ENCODE results near the gene UPP1. TPM values are rescaled to one million over a fixed set of nuclear protein-coding genes. Genes with fewer than 3 reads are reported as not detected.
A peak's percentile ranks its signal among the peaks of the same experiment; 100 is the strongest.

UPP1 gene
- 100 to 1,000 TPM; 115 to 121 TPM for total RNA-seq

- peaks cover 38% of the 10 kb centered on the region for H3K36me3 Mint-ChIP-seq
Observed at GRCh38 chr7:48089046-48090003, at the start of gene UPP1. Gene UPP1, plus strand, starts transcription at chr7:48089265. Its CDS starts 5,519 bp downstream, at chr7:48094784.

GRCh38 chr7:48040944-48041652, 48.0 kb upstream of the UPP1 start:
- Mint-ChIP-seq H3K4me1 (ENCODE audit: low read depth) (peaks cover 40% of the 10 kb centered on the region), H3K4me3 (no peak overlapping the region), H3K36me3 (no peaks in the 10 kb centered on the region), H3K9me3 (no peaks in the 10 kb centered on the region), H3K27me3 (peaks cover 8% of the 10 kb centered on the region), H3K27ac (peak overlapping the region; percentile 73)
- intact Hi-C loops (cut with micrococcal nuclease), result loop anchor here (1.0 kb wide), 2 partner anchors 44 to 56 kb away; no protein-coding TSS in a partner anchor
- CTCF ChIA-PET, result interaction anchor here (0.6 to 1.4 kb wide), 3 partner anchors 44 to 69 kb away, joined by 3 to 4 read pairs (median 3); no protein-coding TSS in a partner anchor
- DNase-seq, result no peak
- POLR2A ChIA-PET, result interaction anchor here (0.8 to 1.4 kb wide), 3 partner anchors 41 to 47 kb away, joined by 3 to 4 read pairs (median 3); no protein-coding TSS in a partner anchor

More at GRCh38 chr7:48089046-48090003, at the start of gene UPP1:
- ChIA-PET CTCF (interaction anchor here (0.8 to 3.5 kb wide), 6 partner anchors 20 to 144 kb away, joined by 3 to 22 read pairs (median 3); no protein-coding TSS in a partner anchor), POLR2A (interaction anchor here (0.7 to 4.2 kb wide), 9 partner anchors 7 to 97 kb away, joined by 3 to 22 read pairs (median 4); no protein-coding TSS in a partner anchor)
- H3K27ac Mint-ChIP-seq, result peak within 1 kb of the TSS; percentile 91
- no peaks in the 10 kb centered on the region for H3K27me3 Mint-ChIP-seq
- intact Hi-C loops (cut with micrococcal nuclease), result loop anchor here (1.0 kb wide), 1 partner anchor 54 kb away; the partner anchor contains the start of gene C7orf57
- H3K9me3 Mint-ChIP-seq, result no peaks in the 10 kb centered on the region
- peak; percentile 95 for DNase-seq
- peaks cover 77% of the 10 kb centered on the region for H3K4me1 Mint-ChIP-seq (ENCODE audit: low read depth)
- H3K4me3 Mint-ChIP-seq, result peak within 1 kb of the TSS; percentile 83

DNA sequence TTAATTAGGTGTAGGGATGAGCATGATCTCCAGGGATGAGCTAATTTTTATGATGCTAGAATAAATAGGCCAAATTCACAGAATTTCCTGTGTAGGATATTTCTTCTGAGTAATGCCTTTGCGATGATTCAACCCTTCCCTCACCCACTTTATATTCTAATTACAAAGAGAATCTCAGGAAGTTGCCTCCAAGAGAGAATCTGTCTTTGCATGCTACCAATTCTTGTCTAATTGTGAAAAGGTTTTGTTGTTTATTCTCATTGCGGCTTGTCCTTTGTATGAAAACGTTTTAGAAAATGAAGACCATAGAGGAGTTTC, 47.5 kb upstream of the UPP1 start:
- CTCF ChIA-PET, result interaction anchor here (0.6 to 1.4 kb wide), 3 partner anchors 43 to 69 kb away, joined by 3 to 4 read pairs (median 3); no protein-coding TSS in a partner anchor
- Mint-ChIP-seq H3K4me3 (no peak overlapping the region), H3K4me1 (ENCODE audit: low read depth) (peaks cover 42% of the 10 kb centered on the region), H3K27ac (peak overlapping the region; percentile 73), H3K36me3 (no peaks in the 10 kb centered on the region), H3K27me3 (peaks cover 3% of the 10 kb centered on the region), H3K9me3 (no peaks in the 10 kb centered on the region)
- POLR2A ChIA-PET, result interaction anchor here (0.8 to 1.4 kb wide), 3 partner anchors 41 to 47 kb away, joined by 3 to 4 read pairs (median 3); no protein-coding TSS in a partner anchor
- no peak for DNase-seq
- intact Hi-C loops (cut with micrococcal nuclease), result loop anchor here (1.0 kb wide), 2 partner anchors 44 to 56 kb away; no protein-coding TSS in a partner anchor

DNA sequence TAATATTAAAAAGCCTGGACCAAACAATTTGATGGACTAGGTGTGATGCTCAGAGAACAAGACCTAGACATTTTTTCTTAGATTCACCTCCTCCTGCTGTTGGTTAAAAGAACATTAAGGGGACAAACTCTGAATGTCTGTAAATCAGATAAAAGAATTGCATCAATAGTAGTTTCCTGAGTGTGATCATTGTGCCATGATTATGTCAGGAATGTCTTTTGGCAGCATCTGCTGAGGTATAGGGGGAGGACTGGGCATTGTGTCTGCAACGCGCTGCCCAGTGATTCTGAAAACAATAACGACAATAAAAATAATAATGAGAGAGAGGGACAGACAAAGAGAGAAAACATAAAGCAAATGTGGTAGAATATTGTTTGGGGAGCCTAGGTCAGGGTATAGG, 46.8 kb upstream of the UPP1 start:
- intact Hi-C loops (cut with micrococcal nuclease), result no loop called here
- DNase-seq, result no peak
- H3K27me3 Mint-ChIP-seq, result no peaks in the 10 kb centered on the region
- H3K4me1 Mint-ChIP-seq (ENCODE audit: low read depth), result peaks cover 42% of the 10 kb centered on the region
- ChIA-PET CTCF (interaction anchor here (1.4 kb wide), 1 partner anchor 53 kb away, joined by 4 read pairs; no protein-coding TSS in a partner anchor), POLR2A (interaction anchor here (0.8 to 1.1 kb wide), 2 partner anchors 43 to 46 kb away, joined by 3 to 4 read pairs; no protein-coding TSS in a partner anchor)
- no peak overlapping the region for H3K4me3 Mint-ChIP-seq
- peak overlapping the region; percentile 73 for H3K27ac Mint-ChIP-seq
- H3K36me3 Mint-ChIP-seq, result no peaks in the 10 kb centered on the region
- H3K9me3 Mint-ChIP-seq, result no peaks in the 10 kb centered on the region

DNA sequence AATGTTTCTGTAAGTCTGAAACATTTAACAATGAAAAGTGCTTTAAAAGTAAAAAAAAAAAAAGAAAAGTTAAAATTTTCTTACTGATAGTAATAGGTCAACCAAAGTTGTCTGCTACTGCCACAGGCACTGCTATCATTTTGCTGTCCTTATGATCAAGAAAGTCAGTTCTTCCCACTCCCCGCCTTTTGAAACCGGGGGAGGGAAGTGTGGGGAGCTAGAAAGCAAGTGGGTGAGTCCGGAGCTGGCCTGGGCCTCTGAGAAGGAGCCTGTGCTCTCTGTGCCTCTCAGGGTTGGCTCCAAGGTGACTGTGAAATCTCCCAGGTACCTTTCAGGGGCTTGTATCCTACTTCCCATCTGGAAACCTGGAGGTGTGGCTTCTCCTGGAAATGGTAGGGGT, 46.4 kb upstream of the UPP1 start:
- H3K27ac Mint-ChIP-seq, result no peak overlapping the region
- DNase-seq, result peak; percentile 24
- H3K36me3 Mint-ChIP-seq, result no peaks in the 10 kb centered on the region
- no peak overlapping the region for H3K4me3 Mint-ChIP-seq
- H3K27me3 Mint-ChIP-seq, result no peaks in the 10 kb centered on the region
- POLR2A ChIA-PET, result interaction anchor here (0.8 to 1.1 kb wide), 2 partner anchors 42 to 46 kb away, joined by 3 to 4 read pairs; no protein-coding TSS in a partner anchor
- H3K9me3 Mint-ChIP-seq, result no peaks in the 10 kb centered on the region
- intact Hi-C loops (cut with micrococcal nuclease), result no loop called here
- peaks cover 42% of the 10 kb centered on the region for H3K4me1 Mint-ChIP-seq (ENCODE audit: low read depth)
- CTCF ChIA-PET, result interaction anchor here (1.0 kb wide), 1 partner anchor 51 kb away, joined by 3 read pairs; no protein-coding TSS in a partner anchor

- ChIA-PET CTCF (interaction anchor here (1.9 kb wide), 1 partner anchor 53 kb away, joined by 5 read pairs; no protein-coding TSS in a partner anchor), POLR2A (no interaction called here)
- Mint-ChIP-seq H3K4me1 (ENCODE audit: low read depth) (peaks cover 42% of the 10 kb centered on the region), H3K4me3 (no peak overlapping the region), H3K36me3 (no peaks in the 10 kb centered on the region), H3K9me3 (no peaks in the 10 kb centered on the region), H3K27me3 (no peaks in the 10 kb centered on the region), H3K27ac (no peak overlapping the region)
- DNase-seq, result no peak
- intact Hi-C loops (cut with micrococcal nuclease), result no loop called here
Observed at GRCh38 chr7:48045195-48045765, 43.8 kb upstream of the UPP1 start.

- CTCF ChIA-PET, result no interaction called here
- Mint-ChIP-seq H3K36me3 (no peaks in the 10 kb centered on the region), H3K9me3 (no peaks in the 10 kb centered on the region), H3K4me3 (no peak overlapping the region), H3K4me1 (ENCODE audit: low read depth) (peaks cover 33% of the 10 kb centered on the region), H3K27me3 (no peaks in the 10 kb centered on the region), H3K27ac (no peak overlapping the region)
- POLR2A ChIA-PET, result no interaction called here
- DNase-seq, result peak; percentile 35
- intact Hi-C loops (cut with micrococcal nuclease), result no loop called here
Observed at GRCh38 chr7:48046458-48046857, 42.6 kb upstream of the UPP1 start.

- H3K4me3 Mint-ChIP-seq, result no peak overlapping the region
- peaks cover 26% of the 10 kb centered on the region for H3K4me1 Mint-ChIP-seq (ENCODE audit: low read depth)
- CTCF ChIA-PET, result interaction anchor here (0.9 kb wide), 1 partner anchor 62 kb away, joined by 3 read pairs; no protein-coding TSS in a partner anchor
- H3K27ac Mint-ChIP-seq, result no peak overlapping the region
- H3K27me3 Mint-ChIP-seq, result no peaks in the 10 kb centered on the region
- intact Hi-C loops (cut with micrococcal nuclease), result no loop called here
- no peaks in the 10 kb centered on the region for H3K9me3 Mint-ChIP-seq
- POLR2A ChIA-PET, result no interaction called here
- no peak for DNase-seq
- H3K36me3 Mint-ChIP-seq, result no peaks in the 10 kb centered on the region
Observed at GRCh38 chr7:48048113-48048512, 41.0 kb upstream of the UPP1 start.

GRCh38 chr7:48049850-48050249, 39.2 kb upstream of the UPP1 start:
- Mint-ChIP-seq H3K27me3 (no peaks in the 10 kb centered on the region), H3K9me3 (no peaks in the 10 kb centered on the region), H3K4me1 (ENCODE audit: low read depth) (peaks cover 24% of the 10 kb centered on the region), H3K36me3 (no peaks in the 10 kb centered on the region), H3K27ac (no peak overlapping the region), H3K4me3 (no peak overlapping the region)
- intact Hi-C loops (cut with micrococcal nuclease), result no loop called here
- POLR2A ChIA-PET, result interaction anchor here (1.0 kb wide), 1 partner anchor 37 kb away, joined by 3 read pairs; no protein-coding TSS in a partner anchor
- CTCF ChIA-PET, result no interaction called here
- DNase-seq, result no peak

GRCh38 chr7:48052748-48053147, 36.3 kb upstream of the UPP1 start:
- intact Hi-C loops (cut with micrococcal nuclease), result loop anchor here (1.0 kb wide), 1 partner anchor 33 kb away; no protein-coding TSS in a partner anchor
- H3K27me3 Mint-ChIP-seq, result no peaks in the 10 kb centered on the region
- ChIA-PET POLR2A (interaction anchor here (1.5 kb wide), 1 partner anchor 35 kb away, joined by 3 read pairs; no protein-coding TSS in a partner anchor), CTCF (interaction anchor here (1.1 to 1.8 kb wide), 3 partner anchors 36 to 61 kb away, joined by 3 to 7 read pairs (median 5); partner anchors contain the start of gene UPP1)
- H3K4me3 Mint-ChIP-seq, result no peak overlapping the region
- peaks cover 11% of the 10 kb centered on the region for H3K4me1 Mint-ChIP-seq (ENCODE audit: low read depth)
- DNase-seq, result peak; percentile 39
- peaks cover 9% of the 10 kb centered on the region for H3K9me3 Mint-ChIP-seq
- H3K27ac Mint-ChIP-seq, result no peak overlapping the region
- peaks cover 4% of the 10 kb centered on the region for H3K36me3 Mint-ChIP-seq

GRCh38 chr7:48053736-48054135, 35.3 kb upstream of the UPP1 start:
- intact Hi-C loops (cut with micrococcal nuclease), result loop anchor here (1.0 kb wide), 1 partner anchor 32 kb away; no protein-coding TSS in a partner anchor
- ChIA-PET POLR2A (interaction anchor here (1.5 kb wide), 1 partner anchor 34 kb away, joined by 3 read pairs; no protein-coding TSS in a partner anchor), CTCF (interaction anchor here (1.5 to 1.8 kb wide), 2 partner anchors 57 to 62 kb away, joined by 5 to 7 read pairs; no protein-coding TSS in a partner anchor)
- no peak overlapping the region for H3K4me3 Mint-ChIP-seq
- H3K4me1 Mint-ChIP-seq (ENCODE audit: low read depth), result peaks cover 11% of the 10 kb centered on the region
- peaks cover 9% of the 10 kb centered on the region for H3K9me3 Mint-ChIP-seq
- peaks cover 4% of the 10 kb centered on the region for H3K36me3 Mint-ChIP-seq
- H3K27me3 Mint-ChIP-seq, result no peaks in the 10 kb centered on the region
- no peak overlapping the region for H3K27ac Mint-ChIP-seq
- no peak for DNase-seq
